Measurements from ENCODE around the gene TMED10. TPM values are rescaled to one million over a fixed set of nuclear protein-coding genes. Genes with fewer than 3 reads are reported as not detected.
A peak's percentile ranks its signal among the peaks of the same experiment; 100 is the strongest.
"Not testable (repeated sequence)": the region's sequence is repeated elsewhere in the genome, so short reads cannot be mapped to it uniquely, and the experiment has no call there.

TMED10 gene
- polyA plus RNA-seq, 1 experiment = 505 TPM

DNA sequence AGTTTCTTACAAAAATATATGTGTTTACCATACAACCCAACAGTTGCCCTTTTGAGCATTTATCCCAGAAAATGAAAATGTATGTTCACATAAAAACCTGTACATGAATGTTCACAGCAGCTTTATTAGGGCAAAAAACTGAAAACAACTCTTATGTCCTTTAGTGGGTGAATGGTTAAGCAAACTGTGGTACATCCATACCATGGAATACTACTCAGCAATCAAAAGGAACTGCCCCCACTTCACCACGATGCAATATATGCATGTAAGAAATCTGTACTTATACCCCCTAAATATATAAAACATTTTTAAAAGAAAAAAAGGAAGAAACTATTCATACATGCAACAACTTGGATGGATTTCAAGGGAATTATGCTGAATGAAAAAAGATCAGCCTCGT, 42.8 kb downstream of the TMED10 start:
- ChIA-PET POLR2A (no interaction called here), CTCF (interaction anchor here (0.9 to 5.5 kb wide), 3 partner anchors 163 to 171 kb away, joined by 4 to 53 read pairs (median 5); no protein-coding TSS in a partner anchor)
- no peak for DNase-seq (ENCODE audit: low read depth)
- H3K4me3 ChIP-seq (ENCODE audit: low read depth, low read length) = no peak overlapping the region
- TF ChIP-seq, protein P1, sequence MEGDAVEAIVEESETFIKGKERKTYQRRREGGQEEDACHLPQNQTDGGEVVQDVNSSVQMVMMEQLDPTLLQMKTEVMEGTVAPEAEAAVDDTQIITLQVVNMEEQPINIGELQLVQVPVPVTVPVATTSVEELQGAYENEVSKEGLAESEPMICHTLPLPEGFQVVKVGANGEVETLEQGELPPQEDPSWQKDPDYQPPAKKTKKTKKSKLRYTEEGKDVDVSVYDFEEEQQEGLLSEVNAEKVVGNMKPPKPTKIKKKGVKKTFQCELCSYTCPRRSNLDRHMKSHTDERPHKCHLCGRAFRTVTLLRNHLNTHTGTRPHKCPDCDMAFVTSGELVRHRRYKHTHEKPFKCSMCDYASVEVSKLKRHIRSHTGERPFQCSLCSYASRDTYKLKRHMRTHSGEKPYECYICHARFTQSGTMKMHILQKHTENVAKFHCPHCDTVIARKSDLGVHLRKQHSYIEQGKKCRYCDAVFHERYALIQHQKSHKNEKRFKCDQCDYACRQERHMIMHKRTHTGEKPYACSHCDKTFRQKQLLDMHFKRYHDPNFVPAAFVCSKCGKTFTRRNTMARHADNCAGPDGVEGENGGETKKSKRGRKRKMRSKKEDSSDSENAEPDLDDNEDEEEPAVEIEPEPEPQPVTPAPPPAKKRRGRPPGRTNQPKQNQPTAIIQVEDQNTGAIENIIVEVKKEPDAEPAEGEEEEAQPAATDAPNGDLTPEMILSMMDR (IDR thresholded peaks at IDR 0.05; ENCODE audit: insufficient read depth, low read depth, low read length) = no peak
- H3K27me3 ChIP-seq (ENCODE audit: control insufficient read depth, insufficient read depth, low read length) = no peaks in the 10 kb centered on the region
- peaks cover 2% of the 10 kb centered on the region for H3K36me3 ChIP-seq (ENCODE audit: control insufficient read depth, insufficient read depth, low read length)

DNA sequence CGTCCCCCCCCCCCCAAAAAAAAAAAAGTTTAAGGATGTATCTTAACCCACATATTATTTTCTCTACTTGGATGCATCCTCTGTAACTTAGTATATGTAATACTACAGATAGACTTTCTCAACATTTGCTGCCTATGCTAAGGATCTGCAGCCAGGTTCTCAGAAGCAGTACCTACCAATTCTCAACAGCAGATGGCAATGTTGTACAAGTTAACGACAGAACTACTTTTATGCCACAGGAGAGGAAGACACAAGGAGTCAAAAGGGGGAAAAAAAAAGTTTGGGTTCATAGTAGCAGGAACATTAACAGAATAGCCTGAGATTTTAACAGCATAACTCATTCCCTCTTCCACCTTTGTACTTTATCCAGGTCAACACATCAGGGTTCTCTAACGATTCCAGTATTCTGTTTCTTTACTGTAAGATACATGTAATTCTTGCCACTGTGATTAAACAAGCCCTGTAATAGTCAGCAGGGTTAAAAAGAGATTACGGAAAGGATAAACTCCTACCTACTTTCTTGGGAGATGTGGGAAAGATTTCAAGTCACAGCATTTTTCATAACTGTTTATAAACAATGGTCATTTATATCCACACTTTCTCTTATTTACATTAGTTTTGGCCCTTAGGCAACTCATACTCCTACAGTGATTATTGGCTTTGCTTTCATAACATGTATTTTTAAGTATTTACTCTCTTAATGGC, 43.9 kb downstream of the TMED10 start:
- H3K4me3 ChIP-seq (ENCODE audit: low read depth, low read length) = no peak overlapping the region
- DNase-seq (ENCODE audit: low read depth) = no peak
- peaks cover 2% of the 10 kb centered on the region for H3K36me3 ChIP-seq (ENCODE audit: control insufficient read depth, insufficient read depth, low read length)
- ChIA-PET CTCF (interaction anchor here (0.6 to 9.3 kb wide), 9 partner anchors 8 to 190 kb away, joined by 3 to 118 read pairs (median 4); no protein-coding TSS in a partner anchor), POLR2A (no interaction called here)
- TF ChIP-seq, protein P1 (IDR thresholded peaks at IDR 0.05; ENCODE audit: insufficient read depth, low read depth, low read length) = peak; percentile 66
- no peaks in the 10 kb centered on the region for H3K27me3 ChIP-seq (ENCODE audit: control insufficient read depth, insufficient read depth, low read length)

DNA sequence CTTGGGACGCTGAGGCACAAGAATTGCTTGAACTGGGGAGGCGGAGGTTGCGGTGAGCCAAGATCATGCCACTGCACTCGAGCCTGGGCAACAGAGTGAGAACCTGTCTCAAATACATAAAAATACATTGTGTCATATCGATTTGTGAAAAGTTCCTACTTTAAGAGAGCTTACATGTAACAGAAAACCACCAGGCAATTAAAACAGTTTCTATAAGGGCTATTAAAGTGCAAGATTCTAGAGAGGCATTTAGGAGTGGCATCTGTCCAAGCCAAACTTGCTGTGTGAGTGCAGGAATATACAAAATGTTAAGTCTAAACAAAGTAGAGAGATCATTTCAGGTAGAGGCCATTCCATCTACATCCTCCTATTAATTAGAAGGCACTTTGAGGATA, 47.8 kb downstream of the TMED10 start:
- CTCF ChIA-PET = interaction anchor here (0.6 to 9.3 kb wide), 4 partner anchors 170 to 339 kb away, joined by 3 to 118 read pairs (median 6); no protein-coding TSS in a partner anchor
- POLR2A ChIA-PET = no interaction called here
- no peak for DNase-seq (ENCODE audit: low read depth)
- Histone ChIP-seq H3K4me3 (ENCODE audit: low read depth, low read length) (no peak overlapping the region), H3K27me3 (ENCODE audit: control insufficient read depth, insufficient read depth, low read length) (no peaks in the 10 kb centered on the region), H3K36me3 (ENCODE audit: control insufficient read depth, insufficient read depth, low read length) (no peaks in the 10 kb centered on the region)
- TF ChIP-seq, protein P1 (IDR thresholded peaks at IDR 0.05; ENCODE audit: insufficient read depth, low read depth, low read length) = no peak

DNA sequence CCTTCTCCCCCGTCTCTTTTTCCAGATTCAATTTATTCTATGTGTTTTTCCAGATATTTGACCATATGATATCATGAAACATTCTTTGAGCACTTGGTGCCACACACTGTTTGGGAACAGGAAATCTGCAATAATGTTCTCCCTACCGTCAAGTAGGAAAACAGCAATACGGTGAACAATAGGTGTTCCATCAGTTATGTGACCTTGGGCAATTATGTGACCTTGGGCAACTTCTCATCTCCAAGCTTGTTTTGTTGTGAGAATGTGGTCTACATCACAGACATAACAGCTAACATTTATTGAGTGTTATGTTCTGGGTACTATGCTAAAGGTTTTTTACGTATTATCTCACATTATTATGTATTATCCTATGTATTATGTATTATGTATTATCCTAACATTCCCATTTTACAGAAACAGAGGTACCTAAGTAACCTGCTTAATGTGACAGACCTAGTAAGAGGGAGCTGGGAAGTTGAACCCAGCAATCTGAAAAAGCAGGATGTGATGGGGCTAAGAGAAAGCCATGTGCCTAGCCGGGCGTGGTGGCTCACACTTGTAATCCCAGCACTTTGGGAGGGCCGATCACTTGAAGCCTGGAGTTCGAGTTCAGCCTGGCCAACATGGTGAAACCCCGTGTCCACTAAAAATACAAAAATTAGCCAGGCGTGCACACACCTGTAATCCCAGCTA, 48.4 kb downstream of the TMED10 start:
- peak overlapping the region; percentile 72; the same call in 1 of the 2 replicates for H3K4me3 ChIP-seq (ENCODE audit: low read depth, low read length)
- CTCF ChIA-PET = interaction anchor here (1.0 to 9.3 kb wide), 3 partner anchors 171 to 301 kb away, joined by 4 to 118 read pairs (median 8); no protein-coding TSS in a partner anchor
- no peak for DNase-seq (ENCODE audit: low read depth)
- POLR2A ChIA-PET = interaction anchor here (0.7 kb wide), 1 partner anchor 174 kb away, joined by 7 read pairs; no protein-coding TSS in a partner anchor
- H3K27me3 ChIP-seq (ENCODE audit: control insufficient read depth, insufficient read depth, low read length) = no peaks in the 10 kb centered on the region
- TF ChIP-seq, protein P1 (IDR thresholded peaks at IDR 0.05; ENCODE audit: insufficient read depth, low read depth, low read length) = no peak
- H3K36me3 ChIP-seq (ENCODE audit: control insufficient read depth, insufficient read depth, low read length) = no peaks in the 10 kb centered on the region

DNA sequence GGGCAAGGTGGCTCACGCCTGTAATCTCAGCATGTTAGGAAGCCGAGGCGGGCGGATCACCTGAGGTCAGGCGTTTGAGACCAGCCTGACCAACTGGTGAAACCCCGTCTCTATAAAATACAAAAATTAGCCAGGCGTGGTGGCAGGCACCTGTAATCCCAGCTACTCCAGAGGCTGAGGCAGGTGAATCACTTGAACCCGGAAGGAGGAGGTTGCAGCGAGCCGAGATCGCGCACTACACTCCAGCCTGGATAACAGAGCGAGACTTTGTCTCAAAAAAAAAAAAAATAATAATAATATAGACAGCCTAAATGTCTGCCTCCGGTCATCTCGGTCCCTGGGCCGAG, 49.0 kb downstream of the TMED10 start:
- CTCF ChIA-PET = interaction anchor here (0.7 to 9.3 kb wide), 4 partner anchors 43 to 177 kb away, joined by 3 to 118 read pairs (median 9); no protein-coding TSS in a partner anchor
- DNase-seq (ENCODE audit: low read depth); POLR2A ChIA-PET: not testable (repeated sequence)

More for the DNA sequence above, 49.0 kb downstream of the TMED10 start:
- H3K36me3 ChIP-seq (ENCODE audit: control insufficient read depth, insufficient read depth, low read length); H3K27me3 ChIP-seq (ENCODE audit: control insufficient read depth, insufficient read depth, low read length): not testable (repeated sequence)
- H3K4me3 ChIP-seq (ENCODE audit: low read depth, low read length) = peak overlapping the region; percentile 72
